ENCODE data around the gene KCNN4.

The KCNN4 gene

GRCh38 chr19:43762814-43763213, 18.0 kb downstream of the KCNN4 start:
- no peaks in the 10 kb centered on the region; the same call in 1 of the 2 replicates for H3K4me1 ChIP-seq (ENCODE audit: control insufficient read depth, insufficient read depth, low read length)
- WGBS (ENCODE audit: insufficient coverage, insufficient read length): no CpG with 5 or more reads among the region's 3 CpGs

GRCh38 chr19:43760941-43761340, 19.8 kb downstream of the KCNN4 start:
- no CpG with 5 or more reads among the region's 4 CpGs for WGBS (ENCODE audit: insufficient coverage, insufficient read length)
- no peak overlapping the region for H3K27ac ChIP-seq (ENCODE audit: low read length)
- H3K4me1 ChIP-seq (ENCODE audit: control insufficient read depth, insufficient read depth, low read length): no peaks in the 10 kb centered on the region; the same call in 1 of the 2 replicates
- no peaks in the 10 kb centered on the region for H3K9me3 ChIP-seq (ENCODE audit: control insufficient read depth, insufficient read depth, low read length)
- DNase-seq (ENCODE audit: low read depth, low spot score): no peak
- no peaks in the 10 kb centered on the region for H3K27me3 ChIP-seq (ENCODE audit: control insufficient read depth, insufficient read depth, low read length)
- H3K4me3 ChIP-seq (ENCODE audit: low read length): no peak overlapping the region
- no peaks in the 10 kb centered on the region for H3K36me3 ChIP-seq (ENCODE audit: control insufficient read depth, insufficient read depth, low read length)

More at GRCh38 chr19:43762814-43763213, 18.0 kb downstream of the KCNN4 start:
- H3K4me3 ChIP-seq (ENCODE audit: low read length): no peak overlapping the region
- no peaks in the 10 kb centered on the region for H3K27me3 ChIP-seq (ENCODE audit: control insufficient read depth, insufficient read depth, low read length)
- H3K9me3 ChIP-seq (ENCODE audit: control insufficient read depth, insufficient read depth, low read length): no peaks in the 10 kb centered on the region
- no peaks in the 10 kb centered on the region for H3K36me3 ChIP-seq (ENCODE audit: control insufficient read depth, insufficient read depth, low read length)
- H3K27ac ChIP-seq (ENCODE audit: low read length): no peak overlapping the region
- no peak for DNase-seq (ENCODE audit: low read depth, low spot score)

GRCh38 chr19:43759515-43759914, 21.3 kb downstream of the KCNN4 start:
- Histone ChIP-seq H3K27ac (ENCODE audit: low read length) (no peak overlapping the region), H3K27me3 (ENCODE audit: control insufficient read depth, insufficient read depth, low read length) (no peaks in the 10 kb centered on the region), H3K9me3 (ENCODE audit: control insufficient read depth, insufficient read depth, low read length) (no peaks in the 10 kb centered on the region), H3K36me3 (ENCODE audit: control insufficient read depth, insufficient read depth, low read length) (no peaks in the 10 kb centered on the region), H3K4me1 (ENCODE audit: control insufficient read depth, insufficient read depth, low read length) (no peaks in the 10 kb centered on the region), H3K4me3 (ENCODE audit: low read length) (no peak overlapping the region)
- WGBS (ENCODE audit: insufficient coverage, insufficient read length): no CpG with 5 or more reads among the region's 5 CpGs
- no peak for DNase-seq (ENCODE audit: low read depth, low spot score)

- Histone ChIP-seq H3K27ac (ENCODE audit: low read length) (no peak overlapping the region), H3K4me3 (ENCODE audit: low read length) (peak overlapping the region; percentile 51; the same call in 1 of the 2 replicates), H3K4me1 (ENCODE audit: control insufficient read depth, insufficient read depth, low read length) (no peaks in the 10 kb centered on the region; the same call in 1 of the 2 replicates), H3K36me3 (ENCODE audit: control insufficient read depth, insufficient read depth, low read length) (no peaks in the 10 kb centered on the region), H3K9me3 (ENCODE audit: control insufficient read depth, insufficient read depth, low read length) (no peaks in the 10 kb centered on the region), H3K27me3 (ENCODE audit: control insufficient read depth, insufficient read depth, low read length) (no peaks in the 10 kb centered on the region)
- no CpG with 5 or more reads among the region's 28 CpGs for WGBS (ENCODE audit: insufficient coverage, insufficient read length)
- no peak for DNase-seq (ENCODE audit: low read depth, low spot score)
Measured at GRCh38 chr19:43755256-43755801, 25.4 kb downstream of the KCNN4 start.

- WGBS (ENCODE audit: insufficient coverage, insufficient read length): no CpG with 5 or more reads among the region's 79 CpGs
- no peaks in the 10 kb centered on the region for H3K36me3 ChIP-seq (ENCODE audit: control insufficient read depth, insufficient read depth, low read length)
- peak; percentile 85 for DNase-seq (ENCODE audit: low read depth, low spot score)
- no peak within 1 kb of the TSS for H3K27ac ChIP-seq (ENCODE audit: low read length)
- H3K9me3 ChIP-seq (ENCODE audit: control insufficient read depth, insufficient read depth, low read length): no peaks in the 10 kb centered on the region
- H3K27me3 ChIP-seq (ENCODE audit: control insufficient read depth, insufficient read depth, low read length): no peaks in the 10 kb centered on the region
- H3K4me3 ChIP-seq (ENCODE audit: low read length): peak within 1 kb of the TSS; percentile 51; the same call in 1 of the 2 replicates
- H3K4me1 ChIP-seq (ENCODE audit: control insufficient read depth, insufficient read depth, low read length): no peaks in the 10 kb centered on the region; the same call in 1 of the 2 replicates
Measured at GRCh38 chr19:43754503-43755255, 26.1 kb downstream of the KCNN4 start, which contains the start of gene SMG9. TSS of gene SMG9 (minus strand) at chr19:43754962. CDS start at chr19:43750741, 4,221 bp downstream.

GRCh38 chr19:43754253-43754502, 26.6 kb downstream of the KCNN4 start:
- H3K4me1 ChIP-seq (ENCODE audit: control insufficient read depth, insufficient read depth, low read length): no peaks in the 10 kb centered on the region; the same call in 1 of the 2 replicates
- H3K27me3 ChIP-seq (ENCODE audit: control insufficient read depth, insufficient read depth, low read length): no peaks in the 10 kb centered on the region
- no peaks in the 10 kb centered on the region for H3K9me3 ChIP-seq (ENCODE audit: control insufficient read depth, insufficient read depth, low read length)
- peak overlapping the region; percentile 51; the same call in 1 of the 2 replicates for H3K4me3 ChIP-seq (ENCODE audit: low read length)
- H3K36me3 ChIP-seq (ENCODE audit: control insufficient read depth, insufficient read depth, low read length): no peaks in the 10 kb centered on the region
- no peak for DNase-seq (ENCODE audit: low read depth, low spot score)
- no peak overlapping the region for H3K27ac ChIP-seq (ENCODE audit: low read length)
- no CpG with 5 or more reads among the region's 11 CpGs for WGBS (ENCODE audit: insufficient coverage, insufficient read length)

- no peak for DNase-seq (ENCODE audit: low read depth, low spot score)
- Histone ChIP-seq H3K4me3 (ENCODE audit: low read length) (no peak overlapping the region), H3K4me1 (ENCODE audit: control insufficient read depth, insufficient read depth, low read length) (no peaks in the 10 kb centered on the region; the same call in 1 of the 2 replicates), H3K9me3 (ENCODE audit: control insufficient read depth, insufficient read depth, low read length) (no peaks in the 10 kb centered on the region), H3K27ac (ENCODE audit: low read length) (no peak overlapping the region), H3K27me3 (ENCODE audit: control insufficient read depth, insufficient read depth, low read length) (no peaks in the 10 kb centered on the region), H3K36me3 (ENCODE audit: control insufficient read depth, insufficient read depth, low read length) (peaks cover 8% of the 10 kb centered on the region; the same call in 1 of the 2 replicates)
- no CpG with 5 or more reads among the region's 6 CpGs for WGBS (ENCODE audit: insufficient coverage, insufficient read length)
Measured at GRCh38 chr19:43752287-43752875, 28.4 kb downstream of the KCNN4 start.

GRCh38 chr19:43751466-43752220, 29.1 kb downstream of the KCNN4 start:
- Histone ChIP-seq H3K27me3 (ENCODE audit: control insufficient read depth, insufficient read depth, low read length) (no peaks in the 10 kb centered on the region), H3K4me3 (ENCODE audit: low read length) (no peak overlapping the region), H3K4me1 (ENCODE audit: control insufficient read depth, insufficient read depth, low read length) (no peaks in the 10 kb centered on the region; the same call in 1 of the 2 replicates), H3K36me3 (ENCODE audit: control insufficient read depth, insufficient read depth, low read length) (peaks cover 14% of the 10 kb centered on the region; the same call in 1 of the 2 replicates), H3K9me3 (ENCODE audit: control insufficient read depth, insufficient read depth, low read length) (no peaks in the 10 kb centered on the region), H3K27ac (ENCODE audit: low read length) (no peak overlapping the region)
- DNase-seq (ENCODE audit: low read depth, low spot score): no peak
- WGBS (ENCODE audit: insufficient coverage, insufficient read length): no CpG with 5 or more reads among the region's 4 CpGs

GRCh38 chr19:43749898-43750297, 30.9 kb downstream of the KCNN4 start:
- Histone ChIP-seq H3K9me3 (ENCODE audit: control insufficient read depth, insufficient read depth, low read length) (no peaks in the 10 kb centered on the region), H3K4me1 (ENCODE audit: control insufficient read depth, insufficient read depth, low read length) (no peaks in the 10 kb centered on the region; the same call in 1 of the 2 replicates), H3K36me3 (ENCODE audit: control insufficient read depth, insufficient read depth, low read length) (peaks cover 14% of the 10 kb centered on the region; the same call in 1 of the 2 replicates), H3K4me3 (ENCODE audit: low read length) (no peak overlapping the region), H3K27me3 (ENCODE audit: control insufficient read depth, insufficient read depth, low read length) (no peaks in the 10 kb centered on the region), H3K27ac (ENCODE audit: low read length) (no peak overlapping the region)
- DNase-seq (ENCODE audit: low read depth, low spot score): no peak
- no CpG with 5 or more reads among the region's 1 CpG for WGBS (ENCODE audit: insufficient coverage, insufficient read length)

- Histone ChIP-seq H3K4me3 (ENCODE audit: low read length) (no peak overlapping the region), H3K9me3 (ENCODE audit: control insufficient read depth, insufficient read depth, low read length) (no peaks in the 10 kb centered on the region), H3K36me3 (ENCODE audit: control insufficient read depth, insufficient read depth, low read length) (peaks cover 17% of the 10 kb centered on the region), H3K27ac (ENCODE audit: low read length) (no peak overlapping the region), H3K4me1 (ENCODE audit: control insufficient read depth, insufficient read depth, low read length) (no peaks in the 10 kb centered on the region; the same call in 1 of the 2 replicates), H3K27me3 (ENCODE audit: control insufficient read depth, insufficient read depth, low read length) (no peaks in the 10 kb centered on the region)
- DNase-seq (ENCODE audit: low read depth, low spot score): no peak
- WGBS (ENCODE audit: insufficient coverage, insufficient read length): no CpG with 5 or more reads among the region's 7 CpGs
Measured at GRCh38 chr19:43749152-43749551, 31.6 kb downstream of the KCNN4 start.
